Thymus (tissue), 11 donors: ENCODE results near the gene GPR108. TPM values are rescaled to one million over a fixed set of nuclear protein-coding genes. Genes with fewer than 3 reads are reported as not detected.
A peak's percentile ranks its signal among the peaks of the same experiment; 100 is the strongest.
"Not testable (repeated sequence)": the region's sequence is repeated elsewhere in the genome, so short reads cannot be mapped to it uniquely, and the experiment has no call there.

Experiments used
- DNase-seq, 9 donors: peaks; one replicate each; pipeline ENCODE4 v3.0.0-alpha.2; 2013; ENCODE audit warnings: low spot score in 9 of 9, low read depth in 6 of 9, missing footprints in 1 of 9
- H3K27ac ChIP-seq, 2 donors: one replicate each; pipeline ENCODE4 v1.5.1; 2013; ENCODE audit warnings: control low read depth in 1 of 2, low read depth in 1 of 2, low read length in 1 of 2, mild to moderate bottlenecking in 1 of 2, moderate library complexity in 1 of 2
- H3K27me3 ChIP-seq, 2 donors: one replicate each; pipeline ENCODE4 v1.5.1; 2013; ENCODE audit warnings: low read length in 1 of 2; ENCODE audit not compliant: control insufficient read depth in 2 of 2, insufficient read depth in 1 of 2
- H3K36me3 ChIP-seq, 2 donors: one replicate each; pipeline ENCODE4 v1.5.1; 2013; ENCODE audit warnings: low read length in 1 of 2, mild to moderate bottlenecking in 1 of 2, moderate library complexity in 1 of 2; ENCODE audit not compliant: control insufficient read depth in 2 of 2, insufficient read depth in 2 of 2
- H3K4me1 ChIP-seq, 2 donors: one replicate each; pipeline ENCODE4 v1.5.1; 2013; ENCODE audit warnings: low read length in 2 of 2; ENCODE audit not compliant: control insufficient read depth in 2 of 2, insufficient read depth in 2 of 2
- H3K4me3 ChIP-seq, 2 donors: one replicate each; pipeline ENCODE4 v1.5.1; 2013; ENCODE audit warnings: low read length in 2 of 2, control low read depth in 1 of 2, mild to moderate bottlenecking in 1 of 2
- H3K9me3 ChIP-seq, 2 donors: one replicate each; pipeline ENCODE4 v1.5.1; 2013; ENCODE audit warnings: low read length in 1 of 2, mild to moderate bottlenecking in 1 of 2; ENCODE audit not compliant: control insufficient read depth in 2 of 2, insufficient read depth in 1 of 2
- WGBS: extraction: QIAGEN DNeasy Blood & Tissue Kit; methylation state at CpG from one replicate; pipeline ENCODE4 v1.1.7; 2013; 5-methylcytosine and 5-hydroxymethylcytosine counted together
- polyA plus RNA-seq: library from polyadenylated mRNA; stranded (reverse); fragments of 200-250 nt; gene quantifications from one replicate; pipeline ENCODE4 v1.2.3, GENCODE V29; 2013
- total RNA-seq: library from RNA; stranded (reverse); fragments of 120-200 nt; gene quantifications from one replicate; pipeline ENCODE4 v1.2.4, GENCODE V29; 2013
- donor health status: healthy.

Gene GPR108
- total and polyA plus RNA-seq, 2 donors, result 34.9 to 106 TPM

GRCh38 chr19:6773323-6773931 is 36.0 kb upstream of the GPR108 start:
- peaks cover 5 to 16% of the 10 kb centered on the region in 2 donors for H3K36me3 ChIP-seq
- H3K27me3 ChIP-seq, result no peaks in the 10 kb centered on the region
- no peaks in the 10 kb centered on the region for H3K9me3 ChIP-seq
- peak overlapping the region; percentile 87 to 93 for H3K27ac ChIP-seq
- DNase-seq, result peak in 7 of 9 donors; percentile 45 to 84 (median 59)
- 4% methylated on average over 8 of the region's 8 CpGs for WGBS
- peak overlapping the region; percentile 77 to 100 for H3K4me3 ChIP-seq
- H3K4me1 ChIP-seq, result peaks cover 9 to 33% of the 10 kb centered on the region in 2 donors

- 7% methylated on average over 14 of the region's 14 CpGs for WGBS
- H3K27ac ChIP-seq, result peak overlapping the region; percentile 87 to 93
Measured at GRCh38 chr19:6772866-6773322, 35.5 kb upstream of the GPR108 start.

GRCh38 chr19:6772028-6772865 is 34.9 kb upstream of the GPR108 start, which contains the start of gene VAV1:
VAV1 (plus strand) TSS chr19:6772708; CDS start chr19:6772808, 100 bp downstream.
- H3K4me1 ChIP-seq, result peaks cover 11 to 40% of the 10 kb centered on the region in 2 donors
- no peaks in the 10 kb centered on the region for H3K27me3 ChIP-seq
- H3K36me3 ChIP-seq, result peaks cover 0 to 10% of the 10 kb centered on the region in 2 donors
- peak within 1 kb of the TSS; percentile 87 to 93 for H3K27ac ChIP-seq
- 15% methylated on average over 25 of the region's 25 CpGs for WGBS
- DNase-seq, result peak; percentile 70 to 94 (median 84)
- H3K9me3 ChIP-seq, result peaks cover 0 to 2% of the 10 kb centered on the region in 2 donors
- peak within 1 kb of the TSS; percentile 77 to 100 for H3K4me3 ChIP-seq

More at GRCh38 chr19:6772866-6773322, 35.5 kb upstream of the GPR108 start:
- no peaks in the 10 kb centered on the region for H3K27me3 ChIP-seq
- peaks cover 9 to 34% of the 10 kb centered on the region in 2 donors for H3K4me1 ChIP-seq
- H3K4me3 ChIP-seq, result peak overlapping the region; percentile 77 to 100
- peaks cover 5 to 14% of the 10 kb centered on the region in 2 donors for H3K36me3 ChIP-seq
- H3K9me3 ChIP-seq, result no peaks in the 10 kb centered on the region
- no peak for DNase-seq

GRCh38 chr19:6771648-6772027 is 34.3 kb upstream of the GPR108 start:
- peaks cover 0 to 10% of the 10 kb centered on the region in 2 donors for H3K36me3 ChIP-seq
- peak overlapping the region; percentile 87 to 93 for H3K27ac ChIP-seq
- not testable (repeated sequence) for H3K27me3 ChIP-seq, H3K9me3 ChIP-seq, DNase-seq, H3K4me3 ChIP-seq
- H3K4me1 ChIP-seq, result peaks cover 13 to 46% of the 10 kb centered on the region in 2 donors
- WGBS, result 93% methylated on average over 7 of the region's 7 CpGs

GRCh38 chr19:6769006-6769619 is 31.7 kb upstream of the GPR108 start:
- DNase-seq, result peak in 1 of 9 donors; percentile 21
- peaks cover 11 to 44% of the 10 kb centered on the region in 2 donors for H3K4me1 ChIP-seq
- no peak overlapping the region for H3K27ac ChIP-seq
- peaks cover 0 to 4% of the 10 kb centered on the region in 2 donors for H3K27me3 ChIP-seq
- peaks cover 0 to 4% of the 10 kb centered on the region in 2 donors for H3K9me3 ChIP-seq
- H3K4me3 ChIP-seq, result no peak overlapping the region
- WGBS, result 87% methylated on average over 11 of the region's 11 CpGs
- no peaks in the 10 kb centered on the region for H3K36me3 ChIP-seq

GRCh38 chr19:6768236-6768785 is 30.9 kb upstream of the GPR108 start:
- WGBS, result 66% methylated on average over 8 of the region's 8 CpGs
- H3K9me3 ChIP-seq, result peaks cover 0 to 4% of the 10 kb centered on the region in 2 donors
- H3K27me3 ChIP-seq, result peaks cover 0 to 4% of the 10 kb centered on the region in 2 donors
- peak in 1 of 9 donors; percentile 36 for DNase-seq
- peaks cover 11 to 43% of the 10 kb centered on the region in 2 donors for H3K4me1 ChIP-seq
- peak overlapping the region; percentile 85 to 86 for H3K27ac ChIP-seq
- H3K4me3 ChIP-seq, result peak overlapping the region; percentile 73 to 75
- H3K36me3 ChIP-seq, result no peaks in the 10 kb centered on the region

- DNase-seq, result peak; percentile 87 to 97 (median 92)
- Histone ChIP-seq H3K27me3 (peaks cover 0 to 4% of the 10 kb centered on the region in 2 donors), H3K9me3 (peaks cover 0 to 4% of the 10 kb centered on the region in 2 donors), H3K27ac (peak within 1 kb of the TSS; percentile 85 to 86), H3K4me1 (peaks cover 11 to 42% of the 10 kb centered on the region in 2 donors), H3K36me3 (no peaks in the 10 kb centered on the region), H3K4me3 (peak within 1 kb of the TSS; percentile 73 to 75)
- WGBS, result 3% methylated on average over 47 of the region's 47 CpGs
Measured at GRCh38 chr19:6767357-6768235, 30.2 kb upstream of the GPR108 start, which contains the start of gene SH2D3A. SH2D3A (minus strand) TSS chr19:6767435; CDS start chr19:6763748, 3,687 bp downstream.

GRCh38 chr19:6767081-6767356 is 29.6 kb upstream of the GPR108 start:
- 1% methylated on average over 15 of the region's 15 CpGs for WGBS
- Histone ChIP-seq H3K4me1 (peaks cover 9 to 38% of the 10 kb centered on the region in 2 donors), H3K36me3 (no peaks in the 10 kb centered on the region), H3K9me3 (peaks cover 0 to 4% of the 10 kb centered on the region in 2 donors), H3K27me3 (peaks cover 0 to 4% of the 10 kb centered on the region in 2 donors), H3K4me3 (peak overlapping the region; percentile 73 to 75), H3K27ac (peak overlapping the region; percentile 84)
- DNase-seq, result peak in 3 of 9 donors; percentile 52 to 74 (median 56)
